GM18858 (cell line): ENCODE data around the gene LUZP1.
"Not testable (repeated sequence)": the region's sequence is repeated elsewhere in the genome, so short reads cannot be mapped to it uniquely, and the experiment has no call there.

ENCODE experiments used
- ATAC-seq: cut with Tn5 transposase; IDR thresholded peaks from one replicate; pipeline ENCODE4 v1.9.1; 2021; ENCODE audit not compliant: unreplicated experiment

LUZP1 gene

GRCh38 chr1:23188936-23189452 lies 20.3 kb upstream of the LUZP1 start:
- not testable (repeated sequence) for ATAC-seq

- ATAC-seq: no peak
These were observed 19.8 kb upstream of the LUZP1 start for GRCh38 chr1:23188434-23188884.

GRCh38 chr1:23187637-23188036 lies 19.0 kb upstream of the LUZP1 start:
- ATAC-seq: no peak

- no peak for ATAC-seq
These were observed 16.7 kb upstream of the LUZP1 start for GRCh38 chr1:23185381-23185780.

- ATAC-seq: no peak
These were observed 15.7 kb upstream of the LUZP1 start for GRCh38 chr1:23184212-23184934.

GRCh38 chr1:23179862-23180261 lies 11.2 kb upstream of the LUZP1 start:
- ATAC-seq: no peak

GRCh38 chr1:23178950-23179349 lies 10.3 kb upstream of the LUZP1 start:
- ATAC-seq: no peak

GRCh38 chr1:23178414-23178813 lies 9.8 kb upstream of the LUZP1 start:
- ATAC-seq: no peak

GRCh38 chr1:23177438-23178380 lies 9.1 kb upstream of the LUZP1 start:
- no peak for ATAC-seq

GRCh38 chr1:23177031-23177430 lies 8.4 kb upstream of the LUZP1 start:
- no peak for ATAC-seq

- ATAC-seq: no peak
These were observed 5.9 kb upstream of the LUZP1 start for GRCh38 chr1:23174426-23175110.

- ATAC-seq: no peak
These were observed 2.6 kb upstream of the LUZP1 start for GRCh38 chr1:23171181-23171755.

GRCh38 chr1:23169727-23170335 lies 1.2 kb upstream of the LUZP1 start:
- no peak for ATAC-seq

GRCh38 chr1:23169195-23169575 lies 529 bp upstream of the LUZP1 start:
- ATAC-seq: no peak

- no peak for ATAC-seq
These were observed 594 bp downstream of the LUZP1 start for GRCh38 chr1:23168079-23168444.

GRCh38 chr1:23167353-23168078 lies 1.1 kb downstream of the LUZP1 start:
- ATAC-seq: no peak

GRCh38 chr1:23166854-23167253 lies 1.8 kb downstream of the LUZP1 start:
- no peak for ATAC-seq

GRCh38 chr1:23163395-23163794 lies 5.3 kb downstream of the LUZP1 start:
- no peak for ATAC-seq

GRCh38 chr1:23159963-23160877 lies 8.4 kb downstream of the LUZP1 start:
- ATAC-seq: no peak
